Nephron (organoid): ENCODE results near the gene CBR3.

Source experiments
- H3K27ac Mint-ChIP-seq, 3 experiments: 2 replicates each; pipeline ENCODE4 v1.8.0; 2020; ENCODE audit warnings: mixed read lengths in 3 of 3, mild to moderate bottlenecking in 2 of 3, moderate library complexity in 1 of 3
- H3K27me3 Mint-ChIP-seq: 2 replicates; pipeline ENCODE4 v1.8.0; 2021; ENCODE audit warnings: low read depth, mild to moderate bottlenecking, moderate library complexity, mixed read lengths
- H3K36me3 Mint-ChIP-seq: 2 replicates; pipeline ENCODE4 v1.8.0; 2020; ENCODE audit warnings: low read depth, mixed read lengths
- H3K4me1 Mint-ChIP-seq: 2 replicates; pipeline ENCODE4 v1.8.0; 2020; ENCODE audit warnings: mixed read lengths
- H3K4me3 Mint-ChIP-seq, 3 experiments: 2 replicates each; pipeline ENCODE4 v1.8.0; 2020; ENCODE audit warnings: mild to moderate bottlenecking in 3 of 3, mixed read lengths in 3 of 3, moderate library complexity in 2 of 3
- H3K9me3 Mint-ChIP-seq: 2 replicates; pipeline ENCODE4 v1.8.0; 2020; ENCODE audit warnings: mixed read lengths
- CTCF ChIP-seq, 3 experiments: fragments of 200-600 bp; sonication (generic); IDR thresholded peaks; one replicate each; pipeline ENCODE4 v1.5.0; 2021; ENCODE audit warnings: antibody characterized with exemption in 3 of 3; ENCODE audit not compliant: unreplicated experiment in 3 of 3

Gene CBR3

DNA sequence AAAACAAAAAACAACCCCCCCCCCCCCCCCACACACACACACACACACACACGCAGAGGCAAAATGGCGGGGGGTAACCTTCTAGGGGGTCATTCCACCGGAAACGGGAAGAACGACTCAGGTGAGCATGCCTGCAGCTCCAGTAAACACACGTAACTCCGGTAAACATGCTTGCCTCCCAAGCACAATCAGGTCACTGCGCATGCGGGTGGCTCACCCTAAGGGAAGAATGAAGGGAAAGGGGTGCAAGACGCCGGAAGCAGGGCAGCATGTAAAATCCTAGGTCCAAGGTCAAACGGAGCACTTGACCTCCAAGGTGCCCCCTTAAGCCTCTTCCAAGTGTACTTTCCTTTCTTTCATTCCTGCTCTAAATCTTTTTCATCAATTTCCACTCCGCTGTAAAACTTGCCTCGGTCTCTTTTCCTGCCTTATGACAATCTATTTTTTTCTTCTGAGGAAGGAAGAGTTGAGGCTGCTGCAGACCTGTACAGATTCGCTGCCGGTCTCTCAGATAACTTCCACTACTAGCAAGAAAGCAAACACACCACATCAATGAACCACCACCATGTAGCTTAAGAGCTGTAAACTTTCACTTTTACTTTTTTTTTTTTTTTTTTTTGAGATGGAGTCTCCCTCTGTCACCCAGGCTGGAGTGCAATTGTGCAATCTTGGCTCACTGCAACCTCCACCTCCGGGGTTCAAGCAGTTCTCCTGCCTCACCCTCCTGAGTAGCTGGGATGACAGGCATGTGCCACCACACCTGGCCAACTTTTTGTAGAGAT, 21.0 kb upstream of the CBR3 start:
- Mint-ChIP-seq H3K4me3 (peak overlapping the region in 1 of 3 experiments; percentile 4), H3K27ac (peak overlapping the region in 1 of 3 experiments; percentile 55), H3K9me3 (peaks cover 8% of the 10 kb centered on the region), H3K27me3 (no peaks in the 10 kb centered on the region), H3K4me1 (peaks cover 9% of the 10 kb centered on the region), H3K36me3 (no peaks in the 10 kb centered on the region)
- TF ChIP-seq CTCF (IDR thresholded peaks at IDR 0.05; ENCODE audit: unreplicated experiment in 3 of 3): no peak

GRCh38 chr21:36115138-36115730, 19.6 kb upstream of the CBR3 start:
- Mint-ChIP-seq H3K27ac (no peak overlapping the region), H3K9me3 (peaks cover 6% of the 10 kb centered on the region), H3K4me3 (no peak overlapping the region), H3K4me1 (peaks cover 9% of the 10 kb centered on the region), H3K36me3 (no peaks in the 10 kb centered on the region), H3K27me3 (no peaks in the 10 kb centered on the region)
- no peak for TF ChIP-seq CTCF (IDR thresholded peaks at IDR 0.05; ENCODE audit: unreplicated experiment in 3 of 3)

GRCh38 chr21:36117286-36117741, 17.6 kb upstream of the CBR3 start:
- no peaks in the 10 kb centered on the region for H3K36me3 Mint-ChIP-seq
- no peak for TF ChIP-seq CTCF (IDR thresholded peaks at IDR 0.05; ENCODE audit: unreplicated experiment in 3 of 3)
- peaks cover 7% of the 10 kb centered on the region for H3K4me1 Mint-ChIP-seq
- no peaks in the 10 kb centered on the region for H3K27me3 Mint-ChIP-seq
- no peak overlapping the region for H3K27ac Mint-ChIP-seq
- no peak overlapping the region for H3K4me3 Mint-ChIP-seq
- H3K9me3 Mint-ChIP-seq: peaks cover 6% of the 10 kb centered on the region

GRCh38 chr21:36120304-36120888, 14.5 kb upstream of the CBR3 start:
- peaks cover 6% of the 10 kb centered on the region for H3K9me3 Mint-ChIP-seq
- no peak for TF ChIP-seq CTCF (IDR thresholded peaks at IDR 0.05; ENCODE audit: unreplicated experiment in 3 of 3)

GRCh38 chr21:36122977-36123376, 11.9 kb upstream of the CBR3 start:
- Mint-ChIP-seq H3K27ac (no peak overlapping the region), H3K27me3 (peaks cover 13% of the 10 kb centered on the region), H3K36me3 (no peaks in the 10 kb centered on the region), H3K4me3 (no peak overlapping the region), H3K9me3 (no peaks in the 10 kb centered on the region), H3K4me1 (peaks cover 4% of the 10 kb centered on the region)
- TF ChIP-seq CTCF (IDR thresholded peaks at IDR 0.05; ENCODE audit: unreplicated experiment in 3 of 3): peak in 2 of 3 experiments; percentile 19 to 24

More at GRCh38 chr21:36120304-36120888, 14.5 kb upstream of the CBR3 start:
- H3K36me3 Mint-ChIP-seq: no peaks in the 10 kb centered on the region
- peaks cover under 1% of the 10 kb centered on the region for H3K4me1 Mint-ChIP-seq
- peak overlapping the region in 1 of 3 experiments; percentile 55 for H3K27ac Mint-ChIP-seq
- H3K4me3 Mint-ChIP-seq: no peak overlapping the region
- H3K27me3 Mint-ChIP-seq: peaks cover 2% of the 10 kb centered on the region
